MCF 10A (cell line): ENCODE measurements around the gene DNAJA2. TPM values are rescaled to one million over a fixed set of nuclear protein-coding genes. Genes with fewer than 3 reads are reported as not detected.

Experiments used
- BruUV-seq: library from RNA; stranded (reverse); fragments of 400-500 nt; replicated peaks from 2 replicates; lab custom pipeline; 2021; lab: Mats Ljungman, UMichigan
- CTCF ChIA-PET: fragments of 300-600 bp; sonication (Branson Sonifier 250); formaldehyde crosslinking; extraction: SDS; loops from one replicate; lab custom pipeline; 2021; ENCODE audit warnings: antibody characterized with exemption, inconsistent platforms; lab: Yijun Ruan, JAX
- POLR2A ChIA-PET: fragments of 300-600, 350-650 bp; sonication (Branson Sonifier 250); formaldehyde crosslinking; extraction: SDS; loops from one replicate; lab custom pipeline; 2020; ENCODE audit warnings: antibody characterized with exemption, inconsistent platforms; lab: Yijun Ruan, JAX
- DNase-seq: peaks from one replicate; pipeline ENCODE4 v3.0.0-alpha.2; 2018; ENCODE audit not compliant: unreplicated experiment
- H3K27ac Mint-ChIP-seq: one replicate; pipeline ENCODE4 v1.8.0; 2022; ENCODE audit warnings: mild to moderate bottlenecking, low read depth, mixed read lengths; ENCODE audit not compliant: unreplicated experiment
- H3K27me3 Mint-ChIP-seq: one replicate; pipeline ENCODE4 v1.8.0; 2022; ENCODE audit warnings: mixed read lengths; ENCODE audit not compliant: insufficient read depth, unreplicated experiment
- H3K36me3 Mint-ChIP-seq: one replicate; pipeline ENCODE4 v1.8.0; 2022; ENCODE audit warnings: mild to moderate bottlenecking, moderate library complexity, mixed read lengths; ENCODE audit not compliant: insufficient read depth, unreplicated experiment
- H3K4me1 Mint-ChIP-seq: one replicate; pipeline ENCODE4 v1.8.0; 2022; ENCODE audit warnings: mixed read lengths; ENCODE audit not compliant: insufficient read depth, unreplicated experiment
- H3K4me3 Mint-ChIP-seq: one replicate; pipeline ENCODE4 v1.8.0; 2022; ENCODE audit warnings: mild to moderate bottlenecking, moderate library complexity, mixed read lengths; ENCODE audit not compliant: unreplicated experiment
- H3K9me3 Mint-ChIP-seq: one replicate; pipeline ENCODE4 v1.8.0; 2022; ENCODE audit warnings: mixed read lengths; ENCODE audit not compliant: unreplicated experiment
- CTCF ChIP-seq: fragments of 200-600 bp; IDR thresholded peaks from one replicate; pipeline ENCODE4 v1.8.0; 2022; ENCODE audit warnings: antibody characterized with exemption, mild to moderate bottlenecking; ENCODE audit not compliant: unreplicated experiment
- intact Hi-C: fragments of 100-400 bp; cut with micrococcal nuclease; formaldehyde crosslinking; loops from 2 replicates; pipeline ENCODE4 v1.14.1; 2022
- total RNA-seq: library from RNA; stranded (reverse); gene quantifications from 2 replicates; pipeline ENCODE4 v1.2.3, GENCODE V29; 2022

DNAJA2 gene
- total RNA-seq, 1 experiment from 2014 or later, result 64.8 TPM

GRCh38 chr16:46986438-46986837, 13.0 kb upstream of the DNAJA2 start:
- Mint-ChIP-seq H3K4me1 (no peaks in the 10 kb centered on the region), H3K27me3 (no peaks in the 10 kb centered on the region), H3K36me3 (no peaks in the 10 kb centered on the region), H3K9me3 (no peaks in the 10 kb centered on the region), H3K27ac (no peak overlapping the region), H3K4me3 (no peak overlapping the region)
- no TSS peak for BruUV-seq
- CTCF ChIA-PET, result interaction anchor here (0.6 to 1.2 kb wide), 4 partner anchors 18 to 1069 kb away, joined by 3 to 4 read pairs (median 4); no protein-coding TSS in a partner anchor
- POLR2A ChIA-PET, result interaction anchor here (0.6 to 1.8 kb wide), 2 partner anchors 14 to 1171 kb away, joined by 3 to 6 read pairs; no protein-coding TSS in a partner anchor
- intact Hi-C loops, result no loop called here
- no peak for TF ChIP-seq CTCF
- no peak for DNase-seq

- Mint-ChIP-seq H3K4me1 (no peaks in the 10 kb centered on the region), H3K36me3 (no peaks in the 10 kb centered on the region), H3K4me3 (no peak overlapping the region), H3K27me3 (no peaks in the 10 kb centered on the region), H3K9me3 (no peaks in the 10 kb centered on the region), H3K27ac (no peak overlapping the region)
- no peak for TF ChIP-seq CTCF
- DNase-seq, result no peak
- POLR2A ChIA-PET, result no interaction called here
- BruUV-seq, result no TSS peak
- intact Hi-C loops, result no loop called here
- CTCF ChIA-PET, result no interaction called here
These were observed 8.9 kb upstream of the DNAJA2 start for GRCh38 chr16:46982335-46982734.

- ChIA-PET POLR2A (no interaction called here), CTCF (no interaction called here)
- DNase-seq, result no peak
- H3K36me3 Mint-ChIP-seq, result no peaks in the 10 kb centered on the region
- TF ChIP-seq CTCF, result no peak
- intact Hi-C loops, result no loop called here
- no peak overlapping the region for H3K27ac Mint-ChIP-seq
- no peaks in the 10 kb centered on the region for H3K9me3 Mint-ChIP-seq
- H3K4me1 Mint-ChIP-seq, result peaks cover 6% of the 10 kb centered on the region
- no TSS peak for BruUV-seq
- no peak overlapping the region for H3K4me3 Mint-ChIP-seq
- no peaks in the 10 kb centered on the region for H3K27me3 Mint-ChIP-seq
These were observed 7.5 kb upstream of the DNAJA2 start for GRCh38 chr16:46980926-46981325.

GRCh38 chr16:46976550-46976949, 3.1 kb upstream of the DNAJA2 start:
- H3K9me3 Mint-ChIP-seq, result no peaks in the 10 kb centered on the region
- POLR2A ChIA-PET, result interaction anchor here (0.6 kb wide), 1 partner anchor 237 kb away, joined by 4 read pairs; no protein-coding TSS in a partner anchor
- H3K4me1 Mint-ChIP-seq, result peaks cover 12% of the 10 kb centered on the region
- H3K4me3 Mint-ChIP-seq, result no peak overlapping the region
- CTCF ChIA-PET, result interaction anchor here (1.9 kb wide), 1 partner anchor 165 kb away, joined by 6 read pairs; no protein-coding TSS in a partner anchor
- DNase-seq, result peak; percentile 36
- BruUV-seq, result no TSS peak
- intact Hi-C loops, result no loop called here
- no peak overlapping the region for H3K27ac Mint-ChIP-seq
- no peaks in the 10 kb centered on the region for H3K27me3 Mint-ChIP-seq
- H3K36me3 Mint-ChIP-seq, result peaks cover 10% of the 10 kb centered on the region
- TF ChIP-seq CTCF, result no peak
